22Rv1 (cell line): ENCODE data around the gene ZNF837.
"Not testable (repeated sequence)": the region's sequence is repeated elsewhere in the genome, so short reads cannot be mapped to it uniquely, and the experiment has no call there.

Source experiments
- CTCF ChIP-seq: fragments of 450-650 bp; IDR thresholded peaks from 2 replicates; pipeline ENCODE4 v1.5.1; 2017; ENCODE audit warnings: mild to moderate bottlenecking
- ZFX ChIP-seq: fragments of 450-650 bp; IDR thresholded peaks from 2 replicates; pipeline ENCODE4 v1.6.1; 2017; ENCODE audit warnings: antibody characterized with exemption, borderline replicate concordance

- not testable (repeated sequence) for TF ChIP-seq CTCF, ZFX
These were observed 23.2 kb upstream of the ZNF837 start for GRCh38 chr19:58403920-58404478.
